Glutamatergic neuron (in vitro differentiated cells): ENCODE data around the gene ACAD10. TPM values are rescaled to one million over a fixed set of nuclear protein-coding genes. Genes with fewer than 3 reads are reported as not detected.
"Not testable (repeated sequence)": the region's sequence is repeated elsewhere in the genome, so short reads cannot be mapped to it uniquely, and the experiment has no call there.

Source experiments
- DNase-seq: peaks from one replicate; pipeline ENCODE4 v3.0.0; 2022
- H3K27ac Mint-ChIP-seq: one replicate; pipeline ENCODE4 v1.8.0; 2020; ENCODE audit warnings: mild to moderate bottlenecking, mixed read lengths, inconsistent platforms; ENCODE audit not compliant: unreplicated experiment
- H3K27me3 Mint-ChIP-seq: one replicate; pipeline ENCODE4 v1.8.0; 2020; ENCODE audit warnings: mild to moderate bottlenecking, moderate library complexity, mixed read lengths, inconsistent platforms; ENCODE audit not compliant: unreplicated experiment
- H3K36me3 Mint-ChIP-seq: one replicate; pipeline ENCODE4 v1.8.0; 2020; ENCODE audit warnings: mild to moderate bottlenecking, mixed read lengths, inconsistent platforms; ENCODE audit not compliant: unreplicated experiment
- H3K4me1 Mint-ChIP-seq: one replicate; pipeline ENCODE4 v1.8.0; 2020; ENCODE audit warnings: mild to moderate bottlenecking, low read depth, mixed read lengths, inconsistent platforms; ENCODE audit not compliant: unreplicated experiment
- H3K4me3 Mint-ChIP-seq: one replicate; pipeline ENCODE4 v1.8.0; 2020; ENCODE audit warnings: mild to moderate bottlenecking, mixed read lengths, inconsistent platforms; ENCODE audit not compliant: unreplicated experiment
- H3K9me3 Mint-ChIP-seq: one replicate; pipeline ENCODE4 v1.8.0; 2020; ENCODE audit warnings: mild to moderate bottlenecking, moderate library complexity, mixed read lengths, inconsistent platforms; ENCODE audit not compliant: unreplicated experiment
- total RNA-seq: library from RNA; stranded (reverse); fragmentation: NEBNext Ultra II Directional; extraction: Animal tissue kit (Norgen Biotek cat#: 25700); gene quantifications from one replicate; pipeline ENCODE4 v1.2.1, GENCODE V29; 2021; ENCODE audit not compliant: unreplicated experiment
- TF ChIP-seq, protein P1 (sequence below): fragments of 200-600 bp; sonication (generic); IDR thresholded peaks from one replicate; pipeline ENCODE4 v1.5.0; 2021; ENCODE audit not compliant: partially characterized antibody, unreplicated experiment

The ACAD10 gene
- total RNA-seq, 1 donor from 2014 or later, result 35.9 TPM

DNA sequence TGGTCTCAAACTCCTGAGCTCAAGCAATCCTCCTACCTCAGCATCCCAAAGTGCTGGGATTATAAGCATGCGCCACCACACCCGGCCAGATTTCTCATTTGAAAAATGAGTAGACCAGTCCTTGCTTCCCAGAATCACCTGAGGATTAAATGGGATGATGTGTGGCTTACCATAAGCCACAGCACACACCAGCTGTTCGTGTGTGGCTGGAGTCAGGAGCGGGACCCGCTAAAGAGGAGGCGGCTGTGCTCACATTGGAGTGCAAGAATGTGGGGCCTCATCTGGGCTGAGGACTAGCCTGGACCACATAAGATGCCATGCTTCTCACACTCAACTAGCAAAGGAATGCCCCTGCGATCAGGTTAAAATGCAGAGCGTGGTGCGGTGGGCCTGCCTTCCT, 74.1 kb downstream of the ACAD10 start:
- no peak overlapping the region for H3K4me3 Mint-ChIP-seq
- H3K27ac Mint-ChIP-seq, result no peak overlapping the region
- H3K36me3 Mint-ChIP-seq, result no peaks in the 10 kb centered on the region
- TF ChIP-seq, protein P1, sequence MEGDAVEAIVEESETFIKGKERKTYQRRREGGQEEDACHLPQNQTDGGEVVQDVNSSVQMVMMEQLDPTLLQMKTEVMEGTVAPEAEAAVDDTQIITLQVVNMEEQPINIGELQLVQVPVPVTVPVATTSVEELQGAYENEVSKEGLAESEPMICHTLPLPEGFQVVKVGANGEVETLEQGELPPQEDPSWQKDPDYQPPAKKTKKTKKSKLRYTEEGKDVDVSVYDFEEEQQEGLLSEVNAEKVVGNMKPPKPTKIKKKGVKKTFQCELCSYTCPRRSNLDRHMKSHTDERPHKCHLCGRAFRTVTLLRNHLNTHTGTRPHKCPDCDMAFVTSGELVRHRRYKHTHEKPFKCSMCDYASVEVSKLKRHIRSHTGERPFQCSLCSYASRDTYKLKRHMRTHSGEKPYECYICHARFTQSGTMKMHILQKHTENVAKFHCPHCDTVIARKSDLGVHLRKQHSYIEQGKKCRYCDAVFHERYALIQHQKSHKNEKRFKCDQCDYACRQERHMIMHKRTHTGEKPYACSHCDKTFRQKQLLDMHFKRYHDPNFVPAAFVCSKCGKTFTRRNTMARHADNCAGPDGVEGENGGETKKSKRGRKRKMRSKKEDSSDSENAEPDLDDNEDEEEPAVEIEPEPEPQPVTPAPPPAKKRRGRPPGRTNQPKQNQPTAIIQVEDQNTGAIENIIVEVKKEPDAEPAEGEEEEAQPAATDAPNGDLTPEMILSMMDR, result no peak
- H3K9me3 Mint-ChIP-seq, result peaks cover 3% of the 10 kb centered on the region
- no peaks in the 10 kb centered on the region for H3K4me1 Mint-ChIP-seq
- no peak for DNase-seq
- H3K27me3 Mint-ChIP-seq, result peaks cover 2% of the 10 kb centered on the region

DNA sequence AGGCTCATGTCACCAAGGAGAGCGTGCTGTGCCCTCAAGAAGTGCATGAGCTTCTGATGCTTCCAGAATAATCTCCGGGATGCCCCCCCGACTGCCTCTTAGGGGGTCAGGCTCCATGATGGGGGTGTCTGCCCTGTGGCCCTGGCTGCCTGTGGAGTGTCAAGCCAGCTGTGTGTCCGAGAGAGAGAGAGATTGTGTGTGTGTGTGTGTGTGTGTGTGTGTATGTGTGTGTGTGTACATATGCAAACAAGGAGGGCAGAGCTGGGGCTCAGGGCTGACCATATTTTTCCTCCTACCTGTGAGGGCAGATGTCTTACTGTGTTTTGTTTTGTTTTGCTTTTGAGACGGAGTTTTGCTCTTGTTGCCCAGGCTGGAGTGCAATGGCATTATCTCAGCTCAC, 75.2 kb downstream of the ACAD10 start:
- TF ChIP-seq, protein P1, result no peak
- H3K4me1 Mint-ChIP-seq, result no peaks in the 10 kb centered on the region
- peaks cover 2% of the 10 kb centered on the region for H3K27me3 Mint-ChIP-seq
- H3K27ac Mint-ChIP-seq, result no peak overlapping the region
- H3K9me3 Mint-ChIP-seq, result peaks cover 3% of the 10 kb centered on the region
- DNase-seq, result no peak
- no peaks in the 10 kb centered on the region for H3K36me3 Mint-ChIP-seq
- H3K4me3 Mint-ChIP-seq, result no peak overlapping the region

DNA sequence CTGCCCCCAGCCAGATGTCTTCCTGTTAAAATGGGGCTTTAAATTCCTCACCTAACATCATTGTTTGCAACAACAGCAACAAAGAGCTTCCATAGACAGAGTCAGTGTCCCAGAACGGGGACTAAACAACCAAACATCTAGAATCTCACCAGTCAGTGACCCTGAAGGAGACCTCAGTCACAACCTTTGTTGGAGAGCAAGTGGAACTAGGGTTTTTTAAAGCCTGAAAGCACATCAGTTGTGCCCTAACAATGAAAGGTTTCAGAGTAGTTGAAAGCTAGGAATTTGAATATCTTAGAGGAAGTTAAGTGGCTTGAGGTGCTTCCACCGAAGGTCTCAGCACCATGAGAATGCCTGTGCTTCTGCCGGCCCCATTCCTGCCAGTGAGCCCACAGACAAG, 75.9 kb downstream of the ACAD10 start:
- H3K36me3 Mint-ChIP-seq, result no peaks in the 10 kb centered on the region
- H3K27ac Mint-ChIP-seq, result no peak overlapping the region
- no peak for DNase-seq
- no peaks in the 10 kb centered on the region for H3K4me1 Mint-ChIP-seq
- peaks cover 3% of the 10 kb centered on the region for H3K9me3 Mint-ChIP-seq
- H3K27me3 Mint-ChIP-seq, result peaks cover 2% of the 10 kb centered on the region
- H3K4me3 Mint-ChIP-seq, result no peak overlapping the region
- TF ChIP-seq, protein P1, result no peak

DNA sequence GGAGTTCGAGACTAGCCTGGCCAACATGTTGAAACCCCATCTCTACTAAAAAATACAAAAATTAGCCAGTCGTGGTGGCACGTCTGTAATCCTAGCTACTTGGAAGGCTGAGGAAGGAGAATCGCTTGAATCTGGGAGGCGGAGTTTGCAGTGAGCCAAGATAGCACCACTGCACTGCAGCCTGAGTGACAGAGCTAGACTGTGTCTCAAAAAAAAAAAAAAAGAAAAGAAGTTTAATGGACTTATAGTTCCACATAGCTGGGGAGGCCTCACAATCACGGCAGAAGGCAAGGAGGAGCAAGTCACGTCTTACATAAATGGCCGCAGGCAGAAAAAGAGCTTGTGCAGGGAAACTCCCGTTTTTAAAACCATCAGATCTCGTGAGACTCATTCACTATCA, 77.7 kb downstream of the ACAD10 start:
- H3K4me1 Mint-ChIP-seq, H3K36me3 Mint-ChIP-seq, H3K27ac Mint-ChIP-seq, H3K27me3 Mint-ChIP-seq, H3K4me3 Mint-ChIP-seq, DNase-seq, H3K9me3 Mint-ChIP-seq: not testable (repeated sequence)

DNA sequence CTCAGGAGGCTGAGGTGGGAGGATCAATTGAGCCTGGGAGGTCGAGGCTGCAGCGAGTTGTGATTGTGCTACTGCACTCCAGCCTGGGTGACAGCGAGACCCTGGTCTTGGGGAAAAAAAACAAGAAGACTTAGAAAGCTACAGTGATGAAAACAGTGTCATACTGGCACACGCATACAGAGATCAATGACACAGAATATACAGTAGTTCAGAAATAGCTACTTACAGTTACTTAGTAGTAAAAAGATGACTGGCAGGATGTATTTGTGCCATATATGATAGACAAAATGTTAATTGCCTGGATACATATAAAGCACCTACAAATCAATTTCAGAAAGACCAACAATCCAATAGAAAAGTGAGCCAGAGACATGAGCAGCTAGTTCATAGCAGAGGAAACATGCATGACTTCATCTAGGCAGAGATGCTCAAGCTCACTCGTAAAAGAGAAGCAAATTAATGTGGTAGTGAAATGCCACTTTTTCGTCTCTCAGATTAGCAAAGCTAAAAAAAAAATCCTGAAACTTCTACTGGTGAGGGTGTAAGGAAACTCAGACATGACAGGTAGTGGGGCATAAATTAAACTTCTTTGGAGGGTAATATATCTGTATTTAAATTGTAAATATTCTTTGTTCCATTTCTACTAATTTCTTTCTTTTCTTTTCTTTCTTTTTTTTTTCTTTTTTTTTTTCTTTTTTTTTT, 78.4 kb downstream of the ACAD10 start:
- Mint-ChIP-seq H3K27me3 (peaks cover 6% of the 10 kb centered on the region), H3K4me3 (peak overlapping the region; percentile 3), H3K27ac (no peak overlapping the region), H3K4me1 (no peaks in the 10 kb centered on the region), H3K36me3 (no peaks in the 10 kb centered on the region), H3K9me3 (peaks cover 5% of the 10 kb centered on the region)
- TF ChIP-seq, protein P1, result no peak
- no peak for DNase-seq
